ENCODE results near the gene SHANK1. TPM values are rescaled to one million over a fixed set of nuclear protein-coding genes. Genes with fewer than 3 reads are reported as not detected.

The SHANK1 gene
- total and polyA plus RNA-seq, 2 donors (not counting 3 experiments of a cell fraction or from before 2014, with no cell fraction given), result 0.66 to 1.9 TPM

DNA sequence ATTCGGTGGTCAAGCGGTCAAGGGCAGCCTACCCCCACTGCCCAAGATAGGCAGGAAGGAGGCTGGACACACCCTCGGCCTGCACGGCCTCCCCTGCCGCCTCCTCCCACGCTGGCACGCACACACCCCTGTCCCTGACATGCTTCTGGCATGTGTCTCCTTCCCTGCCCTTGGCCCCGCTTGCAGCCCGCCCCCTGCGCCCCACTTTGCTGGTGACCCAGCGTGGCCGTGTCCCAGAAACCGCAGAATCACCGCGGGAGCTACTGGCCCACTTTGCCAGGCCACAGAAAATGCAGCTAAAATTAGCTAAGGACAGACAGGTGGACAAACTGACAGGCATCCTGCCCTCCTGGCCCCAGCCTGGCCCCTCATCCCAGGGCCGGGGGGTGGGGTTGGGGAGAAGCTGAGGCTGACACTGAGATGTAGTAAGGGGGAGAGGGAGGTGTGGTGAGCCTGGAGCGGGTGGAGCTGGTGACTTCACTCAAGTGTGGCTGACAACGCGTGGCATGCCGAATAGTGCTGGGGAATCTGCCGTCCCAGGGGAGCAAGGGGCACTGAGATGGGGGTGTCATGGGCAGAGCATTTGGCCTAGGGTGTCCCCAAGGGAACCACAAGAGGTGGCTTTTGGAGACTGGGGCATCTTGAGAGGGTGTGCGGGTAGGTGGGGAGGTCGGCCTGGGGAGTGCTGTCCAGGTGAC, 2.4 kb downstream of the SHANK1 start:
- DNase-seq (ENCODE audit: low read depth, low spot score) (no peak), FAIRE-seq (no peak)
- TF ChIP-seq, protein P1, sequence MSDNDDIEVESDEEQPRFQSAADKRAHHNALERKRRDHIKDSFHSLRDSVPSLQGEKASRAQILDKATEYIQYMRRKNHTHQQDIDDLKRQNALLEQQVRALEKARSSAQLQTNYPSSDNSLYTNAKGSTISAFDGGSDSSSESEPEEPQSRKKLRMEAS (IDR thresholded peaks at IDR 0.05; ENCODE audit: insufficient read depth, insufficient read length), result no peak
- TF ChIP-seq FOS (IDR thresholded peaks at IDR 0.05; ENCODE audit: borderline replicate concordance, insufficient read depth, low read length) (no peak), GATA2 (IDR thresholded peaks at IDR 0.05; ENCODE audit: insufficient read depth, insufficient read length, low read depth, low read length) (no peak), EZH2 (IDR thresholded peaks at IDR 0.05; ENCODE audit: borderline replicate concordance, low read depth, low read length, severe bottlenecking) (no peak), MYC (IDR thresholded peaks at IDR 0.05; ENCODE audit: low read depth, low read length) (no peak), JUN (IDR thresholded peaks at IDR 0.05; ENCODE audit: borderline replicate concordance, insufficient read depth, insufficient read length, low read depth) (no peak), POLR2AphosphoS5 (IDR thresholded peaks at IDR 0.05; ENCODE audit: insufficient read depth, low read depth, low read length) (no peak), POLR2A (IDR thresholded peaks at IDR 0.05; ENCODE audit: low read depth, low read length) (no peak)
- TF ChIP-seq, protein P2, sequence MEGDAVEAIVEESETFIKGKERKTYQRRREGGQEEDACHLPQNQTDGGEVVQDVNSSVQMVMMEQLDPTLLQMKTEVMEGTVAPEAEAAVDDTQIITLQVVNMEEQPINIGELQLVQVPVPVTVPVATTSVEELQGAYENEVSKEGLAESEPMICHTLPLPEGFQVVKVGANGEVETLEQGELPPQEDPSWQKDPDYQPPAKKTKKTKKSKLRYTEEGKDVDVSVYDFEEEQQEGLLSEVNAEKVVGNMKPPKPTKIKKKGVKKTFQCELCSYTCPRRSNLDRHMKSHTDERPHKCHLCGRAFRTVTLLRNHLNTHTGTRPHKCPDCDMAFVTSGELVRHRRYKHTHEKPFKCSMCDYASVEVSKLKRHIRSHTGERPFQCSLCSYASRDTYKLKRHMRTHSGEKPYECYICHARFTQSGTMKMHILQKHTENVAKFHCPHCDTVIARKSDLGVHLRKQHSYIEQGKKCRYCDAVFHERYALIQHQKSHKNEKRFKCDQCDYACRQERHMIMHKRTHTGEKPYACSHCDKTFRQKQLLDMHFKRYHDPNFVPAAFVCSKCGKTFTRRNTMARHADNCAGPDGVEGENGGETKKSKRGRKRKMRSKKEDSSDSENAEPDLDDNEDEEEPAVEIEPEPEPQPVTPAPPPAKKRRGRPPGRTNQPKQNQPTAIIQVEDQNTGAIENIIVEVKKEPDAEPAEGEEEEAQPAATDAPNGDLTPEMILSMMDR (IDR thresholded peaks at IDR 0.05; ENCODE audit: extremely low read depth in 1 of 2, insufficient read depth in 1 of 2, low read depth in 1 of 2, low read length in 2 of 2), result no peak
- H3K9ac ChIP-seq (replicated peaks; ENCODE audit: extremely low read depth, insufficient read depth, low read length), result no peak overlapping the region
- no peak overlapping the region for H3K4me2 ChIP-seq (ENCODE audit: insufficient read depth, low read length)
- no peak overlapping the region for H3K27ac ChIP-seq (ENCODE audit: insufficient read depth, low read depth, low read length)
- BruUV-seq (replicated peaks), result no TSS peak
- POLR2A ChIA-PET, result no interaction called here
- no peaks in the 10 kb centered on the region for H4K20me1 ChIP-seq (replicated peaks; ENCODE audit: control insufficient read depth, extremely low read depth, insufficient read depth, low read length)
- dilution Hi-C loops (cut with MboI; ENCODE audit: extremely low pct_ligation_motif_present, low sequenced_read_pairs) (no loop called here), intact Hi-C loops (cut with micrococcal nuclease) (no loop called here)
- no peaks in the 10 kb centered on the region for H3K9me1 ChIP-seq (replicated peaks; ENCODE audit: control insufficient read depth, extremely low read depth, insufficient read depth, low read length)
- H3K36me3 ChIP-seq (ENCODE audit: control insufficient read depth in 2 of 2, extremely low read depth in 1 of 2, insufficient read depth in 2 of 2, low read length in 2 of 2), result no peaks in the 10 kb centered on the region
- peaks cover 3 to 7% of the 10 kb centered on the region in 2 experiments for H3K27me3 ChIP-seq (ENCODE audit: control insufficient read depth in 2 of 2, insufficient read depth in 2 of 2, low read length in 2 of 2)
- no peak overlapping the region for H2AFZ ChIP-seq (ENCODE audit: low read depth, low read length)
- no peaks in the 10 kb centered on the region for H3K4me1 ChIP-seq (ENCODE audit: control insufficient read depth, extremely low read depth, insufficient read depth, low read length)
- H3K4me3 ChIP-seq (replicated peaks in 1 of 3; ENCODE audit: insufficient read depth in 1 of 3, low read depth in 1 of 3, low read length in 3 of 3), result no peak overlapping the region
- CTCF ChIA-PET, result interaction anchor here (1.0 kb wide), 1 partner anchor 12 kb away, joined by 3 read pairs; no protein-coding TSS in a partner anchor
- no peaks in the 10 kb centered on the region for H3K9me3 ChIP-seq (replicated peaks; ENCODE audit: control insufficient read depth, insufficient read depth, low read length)
- H3K79me2 ChIP-seq (ENCODE audit: control insufficient read depth, insufficient read depth, low read length), result no peaks in the 10 kb centered on the region

Data from endothelial cell of umbilical vein (primary cell).